GM15510 (cell line): Measurements from ENCODE around the gene SLC38A6.
A peak's percentile ranks its signal among the peaks of the same experiment; 100 is the strongest.

Source experiments
- POLR2A ChIP-seq: IDR thresholded peaks from 3 replicates; pipeline ENCODE4 v1.6.1; 2011; ENCODE audit warnings: borderline replicate concordance; ENCODE audit not compliant: insufficient read length; ENCODE audit errors: extremely low read depth

Gene SLC38A6

GRCh38 chr14:60980811-60981632 is at the start of gene SLC38A6, which contains the start of gene TRMT5:
Gene SLC38A6 (plus strand): TSS chr14:60981245. CDS start chr14:60981278, 33 bp downstream.
Gene TRMT5 (minus strand): TSS chr14:60981079. CDS start chr14:60980973, 106 bp downstream.
- TF ChIP-seq POLR2A = peak; percentile 72

GRCh38 chr14:60933920-60934655 is 47.0 kb upstream of the SLC38A6 start:
- no peak for TF ChIP-seq POLR2A

GRCh38 chr14:60935319-60935718 is 45.7 kb upstream of the SLC38A6 start:
- TF ChIP-seq POLR2A = no peak

GRCh38 chr14:60943637-60944032 is 37.4 kb upstream of the SLC38A6 start:
- no peak for TF ChIP-seq POLR2A

GRCh38 chr14:60944204-60944603 is 36.8 kb upstream of the SLC38A6 start:
- no peak for TF ChIP-seq POLR2A

GRCh38 chr14:60945984-60946383 is 35.1 kb upstream of the SLC38A6 start:
- TF ChIP-seq POLR2A = no peak

GRCh38 chr14:60946773-60947172 is 34.3 kb upstream of the SLC38A6 start:
- TF ChIP-seq POLR2A = no peak

- no peak for TF ChIP-seq POLR2A
Measured at GRCh38 chr14:60951776-60952435, 29.1 kb upstream of the SLC38A6 start.

- TF ChIP-seq POLR2A = no peak
Measured at GRCh38 chr14:60956202-60956601, 24.8 kb upstream of the SLC38A6 start.

GRCh38 chr14:60956632-60957031 is 24.4 kb upstream of the SLC38A6 start:
- TF ChIP-seq POLR2A = no peak

GRCh38 chr14:60958146-60958545 is 22.9 kb upstream of the SLC38A6 start:
- TF ChIP-seq POLR2A = no peak

- no peak for TF ChIP-seq POLR2A
Measured at GRCh38 chr14:60963761-60964160, 17.3 kb upstream of the SLC38A6 start.

- TF ChIP-seq POLR2A = no peak
Measured at GRCh38 chr14:60964904-60965303, 16.1 kb upstream of the SLC38A6 start.

GRCh38 chr14:60965402-60965801 is 15.6 kb upstream of the SLC38A6 start:
- no peak for TF ChIP-seq POLR2A

- no peak for TF ChIP-seq POLR2A
Measured at GRCh38 chr14:60968099-60968498, 12.9 kb upstream of the SLC38A6 start.
